Uterus (tissue), 2 donors: ENCODE measurements around the gene QKI.

Experiments used
- CTCF ChIP-seq, 4 experiments: fragments of 200-600 bp in 2 of 4; fragments of 450-650 bp in 2 of 4; sonication (generic) in 2 of 4; IDR thresholded peaks; one replicate each; pipeline ENCODE4 v1.5.1; 2016 to 2019; ENCODE audit warnings: antibody characterized with exemption in 4 of 4, mild to moderate bottlenecking in 2 of 4, moderate library complexity in 1 of 4
- POLR2A ChIP-seq, 2 donors: fragments of 450-650 bp; IDR thresholded peaks; one replicate each; pipeline ENCODE4 v1.6.1; 2016; ENCODE audit warnings: antibody characterized with exemption in 2 of 2, mild to moderate bottlenecking in 1 of 2, moderate library complexity in 1 of 2

- no peak for TF ChIP-seq CTCF (IDR thresholded peaks at IDR 0.05)
- TF ChIP-seq POLR2A (IDR thresholded peaks at IDR 0.05), result no peak
Observed at GRCh38 chr6:163489584-163489983, 75.1 kb downstream of the QKI start.
